H9 (cell line): Measurements from ENCODE around the gene PHOX2A. TPM values are rescaled to one million over a fixed set of nuclear protein-coding genes. Genes with fewer than 3 reads are reported as not detected.

Source experiments
- DNase-seq: peaks from one replicate; pipeline ENCODE4 v3.0.0-alpha.2; 2017
- H2AFZ ChIP-seq: one replicate; pipeline ENCODE4 v1.6.1; 2013; ENCODE audit warnings: mild to moderate bottlenecking, low read length, control low read depth, moderate library complexity
- H2AK5ac ChIP-seq: 2 replicates; pipeline ENCODE4 v1.6.1; 2013; ENCODE audit warnings: low read length, control low read depth, mixed read lengths; ENCODE audit not compliant: insufficient read length
- H2BK120ac ChIP-seq: one replicate; pipeline ENCODE4 v1.6.1; 2013; ENCODE audit warnings: low read depth, mild to moderate bottlenecking, low read length, control low read depth, inconsistent platforms; ENCODE audit not compliant: poor library complexity, severe bottlenecking
- H2BK12ac ChIP-seq: 2 replicates; pipeline ENCODE4 v1.6.1; 2013; ENCODE audit warnings: low read length, control low read depth, mixed read lengths, low read depth; ENCODE audit not compliant: insufficient read length
- H2BK15ac ChIP-seq: 2 replicates; pipeline ENCODE4 v1.6.1; 2013; ENCODE audit warnings: low read depth, low read length, control low read depth
- H2BK20ac ChIP-seq: one replicate; pipeline ENCODE4 v1.6.1; 2013; ENCODE audit warnings: low read depth, mild to moderate bottlenecking, low read length, control low read depth, inconsistent platforms; ENCODE audit not compliant: poor library complexity, severe bottlenecking
- H2BK5ac ChIP-seq: 2 replicates; pipeline ENCODE4 v1.6.1; 2013; ENCODE audit warnings: low read length, control low read depth, mixed read lengths; ENCODE audit not compliant: insufficient read length
- H3K14ac ChIP-seq: 2 replicates; pipeline ENCODE4 v1.6.1; 2013; ENCODE audit warnings: low read length, control low read depth; ENCODE audit not compliant: insufficient read depth
- H3K18ac ChIP-seq: 2 replicates; pipeline ENCODE4 v1.6.1; 2013; ENCODE audit warnings: low read depth, mild to moderate bottlenecking, mixed read lengths, low read length, control low read depth; ENCODE audit not compliant: insufficient read length
- H3K23ac ChIP-seq: 2 replicates; pipeline ENCODE4 v1.6.1; 2013; ENCODE audit warnings: low read length, control low read depth, mixed read lengths, low read depth; ENCODE audit not compliant: insufficient read length
- H3K23me2 ChIP-seq: 2 replicates; pipeline ENCODE4 v1.6.1; 2013; ENCODE audit warnings: low read depth, mild to moderate bottlenecking, mixed read lengths, low read length, control low read depth; ENCODE audit not compliant: insufficient read length, poor library complexity, severe bottlenecking
- H3K27ac ChIP-seq: 2 replicates; pipeline ENCODE4 v1.5.1; 2013; ENCODE audit warnings: low read length, control low read depth, mixed read lengths, low read depth; ENCODE audit not compliant: insufficient read length
- H3K27me3 ChIP-seq: 2 replicates; pipeline ENCODE4 v1.6.1; 2013; ENCODE audit warnings: low read length, control low read depth, inconsistent platforms; ENCODE audit not compliant: insufficient read depth
- H3K4ac ChIP-seq: 2 replicates; pipeline ENCODE4 v1.6.1; 2013; ENCODE audit warnings: low read depth, mild to moderate bottlenecking, control low read depth, inconsistent platforms, low read length, moderate library complexity
- H3K4me1 ChIP-seq: 2 replicates; pipeline ENCODE4 v1.6.1; 2013; ENCODE audit warnings: low read length, control low read depth, inconsistent platforms; ENCODE audit not compliant: insufficient read depth
- H3K4me2 ChIP-seq: 2 replicates; pipeline ENCODE4 v1.6.1; 2013; ENCODE audit warnings: low read length, control low read depth, mixed read lengths; ENCODE audit not compliant: insufficient read length, insufficient read depth
- H3K56ac ChIP-seq: 2 replicates; pipeline ENCODE4 v1.6.1; 2013; ENCODE audit warnings: low read depth, mild to moderate bottlenecking, mixed read lengths, low read length, control low read depth; ENCODE audit not compliant: insufficient read length
- H3K79me1 ChIP-seq: 2 replicates; pipeline ENCODE4 v1.6.1; 2013; ENCODE audit warnings: low read depth, mild to moderate bottlenecking, moderate library complexity, low read length, control low read depth, inconsistent platforms; ENCODE audit not compliant: insufficient read depth, poor library complexity, severe bottlenecking
- H3K79me2 ChIP-seq: 2 replicates; pipeline ENCODE4 v1.6.1; 2013; ENCODE audit warnings: low read length, control low read depth, inconsistent platforms; ENCODE audit not compliant: insufficient read depth
- H3K9ac ChIP-seq: 2 replicates; pipeline ENCODE4 v1.6.1; 2013; ENCODE audit warnings: low read length, control low read depth, mixed read lengths; ENCODE audit not compliant: insufficient read length; ENCODE audit errors: extremely low read depth
- H3K9me3 ChIP-seq: one replicate; pipeline ENCODE4 v1.6.1; 2013; ENCODE audit warnings: low read depth, low read length, inconsistent platforms; ENCODE audit not compliant: control insufficient read depth
- H3T11ph ChIP-seq: one replicate; pipeline ENCODE4 v1.6.1; 2013; ENCODE audit warnings: mild to moderate bottlenecking, low read length, control low read depth, inconsistent platforms
- H4K20me1 ChIP-seq: one replicate; pipeline ENCODE4 v1.6.1; 2013; ENCODE audit not compliant: control insufficient read depth, insufficient read length, insufficient read depth
- H4K5ac ChIP-seq: 2 replicates; pipeline ENCODE4 v1.6.1; 2013; ENCODE audit warnings: low read depth, mild to moderate bottlenecking, mixed read lengths, low read length, control low read depth; ENCODE audit not compliant: insufficient read length
- H4K8ac ChIP-seq: replicated peaks from 2 replicates; pipeline ENCODE4 v1.6.1; 2013; ENCODE audit warnings: low read length, control low read depth, mixed read lengths, low read depth; ENCODE audit not compliant: insufficient read length
- H4K91ac ChIP-seq: 2 replicates; pipeline ENCODE4 v1.6.1; 2013; ENCODE audit warnings: low read depth, mild to moderate bottlenecking, moderate library complexity, mixed read lengths, low read length, control low read depth; ENCODE audit not compliant: insufficient read length
- H3K27ac Mint-ChIP-seq, 3 experiments: 2 replicates in 2 of 3; 3 replicates in 1 of 3; pipeline ENCODE4 v1.8.0; 2020 to 2021; ENCODE audit warnings: mixed read lengths in 3 of 3, mild to moderate bottlenecking in 1 of 3, moderate library complexity in 1 of 3
- H3K27me3 Mint-ChIP-seq: 2 replicates; pipeline ENCODE4 v1.8.0; 2021; ENCODE audit warnings: low read depth, mild to moderate bottlenecking, moderate library complexity, mixed read lengths
- H3K36me3 Mint-ChIP-seq, 3 experiments: 2 replicates in 2 of 3; 3 replicates in 1 of 3; pipeline ENCODE4 v1.8.0; 2020 to 2021; ENCODE audit warnings: low read depth in 3 of 3, mixed read lengths in 3 of 3; ENCODE audit not compliant: insufficient read depth in 1 of 3
- H3K4me1 Mint-ChIP-seq, 2 experiments: 2 replicates each; pipeline ENCODE4 v1.8.0; 2020; ENCODE audit warnings: mixed read lengths in 2 of 2
- H3K4me3 Mint-ChIP-seq, 2 experiments: 2 replicates in 1 of 2; 3 replicates in 1 of 2; pipeline ENCODE4 v1.8.0; 2020 to 2021; ENCODE audit warnings: mild to moderate bottlenecking in 2 of 2, mixed read lengths in 2 of 2, moderate library complexity in 1 of 2
- H3K9me3 Mint-ChIP-seq, 2 experiments: 2 replicates in 1 of 2; 3 replicates in 1 of 2; pipeline ENCODE4 v1.8.0; 2020; ENCODE audit warnings: mild to moderate bottlenecking in 2 of 2, mixed read lengths in 2 of 2, moderate library complexity in 1 of 2
- WGBS: extraction: QIAGEN DNeasy Blood & Tissue Kit; methylation state at CpG from one replicate; pipeline ENCODE4 v1.1.7; 2013; ENCODE audit warnings: missing lambda C conversion rate, low lambda C conversion rate, mixed read lengths; ENCODE audit not compliant: insufficient read length; ENCODE audit errors: extremely low coverage; 5-methylcytosine and 5-hydroxymethylcytosine counted together
- total RNA-seq: library from RNA; stranded (reverse); gene quantifications from 2 replicates; pipeline ENCODE4 v1.2.1, GENCODE V29; 2021
- TF ChIP-seq, protein P1 (sequence below): fragments of 200-600 bp; sonication (generic); conservative IDR thresholded peaks from 3 replicates; pipeline ENCODE4 v1.8.0; 2021; ENCODE audit warnings: antibody characterized with exemption, mild to moderate bottlenecking

The PHOX2A gene
- total RNA-seq, 1 experiment from 2014 or later: 1.4 TPM

DNA sequence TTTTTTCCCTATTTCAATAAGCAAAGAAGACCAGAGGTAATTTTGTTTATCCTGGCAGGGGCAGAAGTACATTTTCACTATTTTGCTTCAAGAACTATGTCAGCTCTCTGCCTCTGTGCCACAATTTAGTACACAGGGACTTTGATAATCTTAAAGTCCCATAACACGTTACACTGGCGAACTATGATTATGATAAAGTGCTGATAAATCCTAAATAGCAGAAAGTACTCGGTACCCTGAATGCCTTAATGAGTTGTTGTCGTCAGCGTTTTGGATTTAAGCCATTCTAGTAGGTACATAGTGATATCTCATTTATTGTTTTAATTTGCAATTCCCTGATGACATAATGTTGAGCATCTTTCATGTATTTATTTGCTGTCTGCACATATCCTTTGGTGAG lies 16.6 kb upstream of the PHOX2A start:
- H3K27me3 Mint-ChIP-seq: peaks cover 4% of the 10 kb centered on the region
- Histone ChIP-seq H3K56ac (no peak overlapping the region), H3K23ac (no peak overlapping the region), H2BK120ac (no peak overlapping the region), H3K79me1 (no peaks in the 10 kb centered on the region), H3K9ac (no peak overlapping the region), H3K4me2 (no peak overlapping the region), H3K27ac (no peak overlapping the region), H3K4ac (no peak overlapping the region), H4K91ac (no peak overlapping the region), H4K8ac (no peak overlapping the region), H3K18ac (no peak overlapping the region), H4K5ac (no peak overlapping the region), H2BK5ac (no peak overlapping the region), H2AFZ (no peak overlapping the region), H4K20me1 (no peaks in the 10 kb centered on the region), H3K4me1 (no peaks in the 10 kb centered on the region), H3T11ph (no peak overlapping the region), H3K27me3 (no peaks in the 10 kb centered on the region), H2BK12ac (no peak overlapping the region), H3K9me3 (no peaks in the 10 kb centered on the region), H3K79me2 (no peaks in the 10 kb centered on the region), H3K14ac (no peak overlapping the region), H3K23me2 (no peaks in the 10 kb centered on the region), H2AK5ac (no peak overlapping the region), H2BK15ac (no peak overlapping the region), H2BK20ac (no peak overlapping the region)
- no peak overlapping the region for H3K4me3 Mint-ChIP-seq
- no peaks in the 10 kb centered on the region for H3K36me3 Mint-ChIP-seq
- no peak overlapping the region; a peak in 1 of 7 replicates for H3K27ac Mint-ChIP-seq
- TF ChIP-seq, protein P1, sequence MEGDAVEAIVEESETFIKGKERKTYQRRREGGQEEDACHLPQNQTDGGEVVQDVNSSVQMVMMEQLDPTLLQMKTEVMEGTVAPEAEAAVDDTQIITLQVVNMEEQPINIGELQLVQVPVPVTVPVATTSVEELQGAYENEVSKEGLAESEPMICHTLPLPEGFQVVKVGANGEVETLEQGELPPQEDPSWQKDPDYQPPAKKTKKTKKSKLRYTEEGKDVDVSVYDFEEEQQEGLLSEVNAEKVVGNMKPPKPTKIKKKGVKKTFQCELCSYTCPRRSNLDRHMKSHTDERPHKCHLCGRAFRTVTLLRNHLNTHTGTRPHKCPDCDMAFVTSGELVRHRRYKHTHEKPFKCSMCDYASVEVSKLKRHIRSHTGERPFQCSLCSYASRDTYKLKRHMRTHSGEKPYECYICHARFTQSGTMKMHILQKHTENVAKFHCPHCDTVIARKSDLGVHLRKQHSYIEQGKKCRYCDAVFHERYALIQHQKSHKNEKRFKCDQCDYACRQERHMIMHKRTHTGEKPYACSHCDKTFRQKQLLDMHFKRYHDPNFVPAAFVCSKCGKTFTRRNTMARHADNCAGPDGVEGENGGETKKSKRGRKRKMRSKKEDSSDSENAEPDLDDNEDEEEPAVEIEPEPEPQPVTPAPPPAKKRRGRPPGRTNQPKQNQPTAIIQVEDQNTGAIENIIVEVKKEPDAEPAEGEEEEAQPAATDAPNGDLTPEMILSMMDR: no peak
- peaks cover 10 to 11% of the 10 kb centered on the region in 2 experiments for H3K4me1 Mint-ChIP-seq
- DNase-seq: no peak
- H3K9me3 Mint-ChIP-seq: no peaks in the 10 kb centered on the region
- no CpG with 5 or more reads among the region's 5 CpGs for WGBS
